ENCODE data around the gene SLC35B2. TPM values are rescaled to one million over a fixed set of nuclear protein-coding genes. Genes with fewer than 3 reads are reported as not detected.

The SLC35B2 gene
- polyA plus RNA-seq, 1 of the 3 experiments (the other 2 are of a cell fraction) = 125 TPM

- H3K27me3 ChIP-seq (ENCODE audit: insufficient read depth) = peaks cover 20% of the 10 kb centered on the region
- peak within 1 kb of the TSS; percentile 94 for H3K4me2 ChIP-seq
- peak within 1 kb of the TSS; percentile 80 for H3K9ac ChIP-seq
- peak; percentile 98 for DNase-seq
- no peaks in the 10 kb centered on the region for H3K9me3 ChIP-seq
- H4K20me1 ChIP-seq (ENCODE audit: insufficient read depth) = no peaks in the 10 kb centered on the region
- peak within 1 kb of the TSS; percentile 74 to 89 for H3K4me3 ChIP-seq (ENCODE audit: low read depth in 2 of 2, low read length in 1 of 2)
- 2% methylated on average over 11 of the region's 72 CpGs for WGBS (ENCODE audit: low lambda C conversion rate)
- peak within 1 kb of the TSS; percentile 56 to 62 for H3K27ac ChIP-seq (ENCODE audit: low read depth in 2 of 2, low read length in 1 of 2)
- peaks cover 0 to 4% of the 10 kb centered on the region in 2 experiments for H3K36me3 ChIP-seq (replicated peaks in 1 of 2; ENCODE audit: control insufficient read depth in 1 of 2, insufficient read depth in 2 of 2, low read length in 1 of 2)
- ChIA-PET CTCF (interaction anchor here (0.7 to 9.1 kb wide), 13 partner anchors 9 to 93 kb away, joined by 3 to 238 read pairs (median 6); partner anchors contain the start of genes AARS2, SLC35B2 and SPATS1), POLR2A (interaction anchor here (0.7 to 1.2 kb wide), 2 partner anchors 10 to 18 kb away, joined by 3 to 4 read pairs; partner anchors contain the start of gene HSP90AB1)
- H3F3A ChIP-seq (replicated peaks; ENCODE audit: insufficient read depth) = peaks cover 11% of the 10 kb centered on the region
- no peaks in the 10 kb centered on the region for H3K9me2 ChIP-seq
- peak within 1 kb of the TSS; percentile 72; the same call in 1 of the 2 replicates for H2AFZ ChIP-seq (ENCODE audit: low read depth)
- peaks cover 21% of the 10 kb centered on the region; the same call in 1 of the 2 replicates for H3K79me2 ChIP-seq (ENCODE audit: insufficient read depth)
- peaks cover 16 to 35% of the 10 kb centered on the region in 2 experiments; a peak in 2 of 4 replicates for H3K4me1 ChIP-seq (ENCODE audit: control insufficient read depth in 1 of 2, insufficient read depth in 2 of 2, low read depth in 1 of 2, low read length in 1 of 2)
- TF ChIP-seq ZBTB33 (IDR thresholded peaks at IDR 0.05; ENCODE audit: borderline replicate concordance, low read depth) = no peak
- TF ChIP-seq PBX3 (IDR thresholded peaks at IDR 0.05) = no peak
- TF ChIP-seq EP300 (IDR thresholded peaks at IDR 0.05; ENCODE audit: borderline replicate concordance in 1 of 2, low read depth in 1 of 2, low read length in 1 of 2) = no peak
- TF ChIP-seq NFIC (IDR thresholded peaks at IDR 0.05; ENCODE audit: borderline replicate concordance) = no peak
- TF ChIP-seq NRF1 (IDR thresholded peaks at IDR 0.05; ENCODE audit: low read depth, low read length) = no peak
- TF ChIP-seq CTCF (IDR thresholded peaks at IDR 0.05) = peak; percentile 53
- TF ChIP-seq GABPA (IDR thresholded peaks at IDR 0.05; ENCODE audit: low read depth) = peak; percentile 45; the same call in 1 of the 2 replicates
- no peak for TF ChIP-seq USF1 (IDR thresholded peaks at IDR 0.05; ENCODE audit: borderline replicate concordance, low read depth)
- no peak for TF ChIP-seq TEAD4 (IDR thresholded peaks at IDR 0.05; ENCODE audit: borderline replicate concordance, insufficient read depth)
- 0 out of 2 replicates have a peak, but pooled peaks have one; percentile 34 for TF ChIP-seq MAX (IDR thresholded peaks at IDR 0.05; ENCODE audit: low read depth)
- TF ChIP-seq SIN3A (IDR thresholded peaks at IDR 0.05; ENCODE audit: borderline replicate concordance, low read depth, low read length) = peak; percentile 68; the same call in 1 of the 2 replicates
- TF ChIP-seq POLR2AphosphoS5 (IDR thresholded peaks at IDR 0.05; ENCODE audit: low read depth, low read length) = peak; percentile 81
- TF ChIP-seq CHD2 (IDR thresholded peaks at IDR 0.05; ENCODE audit: low read length, partially characterized antibody) = peak; percentile 29
- no peak for TF ChIP-seq RCOR1 (IDR thresholded peaks at IDR 0.05; ENCODE audit: low read length)
- no peak for TF ChIP-seq YY1 (IDR thresholded peaks at IDR 0.05; ENCODE audit: low read depth)
- TF ChIP-seq RAD21 (IDR thresholded peaks at IDR 0.05; ENCODE audit: low read length) = peak; percentile 52
- no peak for TF ChIP-seq JUND (IDR thresholded peaks at IDR 0.05)
- no peak for TF ChIP-seq RXRA (IDR thresholded peaks at IDR 0.05; ENCODE audit: borderline replicate concordance, low read depth)
- no peak for TF ChIP-seq FOXM1 (IDR thresholded peaks at IDR 0.05; ENCODE audit: low read depth)
- no peak for TF ChIP-seq TCF12 (IDR thresholded peaks at IDR 0.05)
- no peak for TF ChIP-seq IRF3 (IDR thresholded peaks at IDR 0.05; ENCODE audit: low read depth, low read length)
- no peak for TF ChIP-seq REST (IDR thresholded peaks at IDR 0.05; ENCODE audit: low read depth, low read length)
Measured at GRCh38 chr6:44265007-44265721, 7.8 kb upstream of the SLC35B2 start, which contains the start of gene NFKBIE. NFKBIE (minus strand) TSS chr6:44265551; CDS start chr6:44265346, 205 bp downstream.
